HG02852 (cell line): ENCODE measurements around the gene UTS2.

ENCODE experiments used
- ATAC-seq: cut with Tn5 transposase; IDR thresholded peaks from one replicate; pipeline ENCODE4 v1.9.1; 2021; ENCODE audit warnings: mild to moderate bottlenecking, moderate library complexity; ENCODE audit not compliant: unreplicated experiment

UTS2 gene

DNA sequence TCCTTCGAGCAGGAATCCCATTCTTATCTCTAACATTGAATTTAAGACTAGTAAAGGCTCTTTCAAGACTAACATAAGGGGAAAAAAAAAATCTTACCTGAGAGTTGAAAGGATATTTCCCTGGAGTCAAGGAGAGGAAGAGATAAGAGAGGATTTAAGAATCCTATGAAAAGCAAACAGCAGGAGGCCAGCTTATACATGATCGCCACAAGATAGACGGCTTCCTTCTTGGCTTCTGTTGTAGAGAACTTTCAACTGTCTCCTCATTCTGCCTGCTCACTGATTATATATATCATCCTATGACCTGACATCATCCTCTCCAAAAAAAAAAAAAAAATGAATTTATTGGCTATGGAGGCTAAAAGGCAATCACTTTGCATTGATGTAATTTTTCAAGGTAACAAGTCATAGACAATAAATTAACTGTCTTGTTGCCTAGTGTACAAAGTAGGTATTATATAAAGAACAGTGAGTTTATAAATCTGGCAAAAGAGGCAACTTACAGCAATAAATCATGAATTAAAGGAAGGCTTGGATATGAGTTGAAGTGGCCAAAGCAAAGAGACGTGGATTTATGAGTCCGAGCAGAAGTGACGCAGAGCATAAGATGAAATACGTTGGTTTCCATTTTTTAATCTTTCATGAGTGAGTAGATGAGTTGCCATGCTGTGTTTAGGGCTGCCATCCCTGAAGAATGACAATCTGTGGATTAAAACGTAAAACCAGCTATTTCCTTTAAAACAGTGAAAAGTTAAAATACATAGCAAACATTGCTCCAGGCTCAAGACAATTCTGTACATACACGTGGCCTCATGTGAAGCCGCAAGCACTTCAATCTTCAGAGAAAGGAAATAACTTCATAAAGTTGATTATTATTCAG is at the start of gene UTS2:
UTS2 (minus strand) TSS at position 262 of the 880 bp plus-strand sequence; CDS start at position 200, 62 bp downstream.
- no peak for ATAC-seq

- no peak for ATAC-seq
Measured at GRCh38 chr1:7899741-7900140, 46.9 kb upstream of the UTS2 start.

DNA sequence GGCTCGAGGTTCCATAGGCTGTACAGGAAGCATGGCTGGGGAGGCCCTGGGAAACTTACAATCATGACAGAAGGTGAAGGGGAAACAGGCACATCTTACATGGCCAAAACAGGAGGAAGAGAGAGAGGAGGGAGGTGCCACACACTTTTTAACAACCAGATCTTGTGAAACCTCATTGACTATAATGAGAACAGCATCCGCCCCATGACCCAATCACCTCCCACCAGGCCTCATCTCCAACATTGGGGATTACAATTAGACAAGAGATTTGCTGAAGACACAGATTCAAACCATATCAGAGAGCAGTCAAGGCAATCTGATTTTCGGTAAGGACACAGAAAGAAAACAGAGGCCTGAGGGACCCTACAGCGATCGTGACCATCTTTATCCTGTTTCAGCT is 46.1 kb upstream of the UTS2 start:
- ATAC-seq, result no peak

- ATAC-seq, result no peak
Measured at GRCh38 chr1:7896994-7897393, 44.1 kb upstream of the UTS2 start.

- ATAC-seq, result no peak
Measured at GRCh38 chr1:7893529-7894180, 40.8 kb upstream of the UTS2 start.

DNA sequence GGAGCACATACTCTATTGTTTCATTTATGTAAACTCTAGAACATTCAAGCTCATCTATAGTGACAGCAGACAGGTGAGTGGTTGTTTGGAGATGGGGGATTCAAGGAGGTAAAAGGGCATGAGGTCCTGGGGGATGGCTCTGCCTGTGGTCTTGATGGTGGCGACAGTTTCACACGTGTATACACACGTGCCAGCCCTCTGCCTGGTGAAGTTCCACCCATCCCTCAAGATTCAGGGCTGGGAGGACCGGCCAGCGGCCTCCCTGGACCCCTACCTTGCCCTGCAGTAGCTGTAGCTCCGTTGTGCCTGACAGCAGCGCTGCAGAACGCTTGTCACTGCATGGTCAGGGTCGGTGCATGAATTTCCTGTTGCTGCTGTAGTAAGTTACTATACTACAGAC is 38.9 kb upstream of the UTS2 start:
- no peak for ATAC-seq

DNA sequence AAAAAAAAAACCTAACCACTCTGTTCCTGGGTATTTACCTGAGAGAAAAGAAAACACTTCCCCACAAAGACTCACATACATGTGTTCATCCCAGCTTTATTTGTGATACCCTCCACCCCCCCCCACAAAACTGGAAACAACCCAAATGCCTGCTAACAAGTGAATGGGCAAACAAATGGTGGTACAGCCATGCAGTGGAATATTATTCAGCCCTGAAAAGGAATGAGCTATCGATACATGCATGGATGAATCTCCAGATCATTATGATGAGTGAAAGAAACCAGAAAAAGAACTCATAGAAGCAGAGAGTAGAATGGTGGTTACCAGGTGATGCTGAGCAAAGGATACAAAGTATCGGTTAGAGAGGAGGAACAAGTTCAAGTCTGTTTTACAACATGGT is 38.0 kb upstream of the UTS2 start:
- no peak for ATAC-seq

GRCh38 chr1:7888248-7889081 is 35.6 kb upstream of the UTS2 start:
- ATAC-seq, result no peak

- no peak for ATAC-seq
Measured at GRCh38 chr1:7886405-7886745, 33.5 kb upstream of the UTS2 start.

GRCh38 chr1:7885513-7886404 is 32.9 kb upstream of the UTS2 start:
- ATAC-seq, result no peak

DNA sequence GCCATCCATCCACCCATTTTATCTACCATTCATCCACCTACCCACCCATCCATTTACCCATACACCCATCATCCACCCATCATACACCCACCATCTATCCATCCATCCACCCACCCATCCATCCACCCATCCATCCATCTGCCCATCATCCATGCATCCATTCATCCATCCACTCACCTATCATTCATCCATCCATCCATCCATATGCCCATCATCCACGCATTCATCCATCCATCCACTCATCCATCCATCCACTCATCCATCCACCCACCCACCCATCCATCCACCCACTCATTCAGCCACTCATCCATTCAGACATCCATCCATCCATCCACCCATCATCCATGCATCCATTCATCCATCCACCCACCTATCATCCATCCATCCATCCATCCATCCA is 31.9 kb upstream of the UTS2 start:
- no peak for ATAC-seq

DNA sequence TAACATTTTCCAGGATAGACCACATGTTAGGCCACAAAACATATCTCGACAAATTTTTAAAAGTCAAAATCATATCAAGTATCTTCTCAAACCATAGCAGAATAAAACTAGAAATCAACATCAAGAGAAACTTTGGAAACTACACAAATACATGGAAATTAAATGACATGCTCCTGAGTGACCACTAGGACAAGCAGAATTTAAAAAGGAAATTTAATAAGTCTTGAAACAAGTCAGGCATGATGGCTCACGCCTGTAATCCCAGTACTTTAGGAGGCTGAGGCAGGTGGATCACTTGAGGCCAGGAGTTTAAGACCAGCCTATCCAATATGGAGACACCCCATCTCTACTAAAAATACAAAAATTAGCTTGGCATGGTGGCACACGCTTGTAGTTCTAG is 26.4 kb upstream of the UTS2 start:
- no peak for ATAC-seq

GRCh38 chr1:7878027-7878426 is 25.2 kb upstream of the UTS2 start:
- no peak for ATAC-seq

DNA sequence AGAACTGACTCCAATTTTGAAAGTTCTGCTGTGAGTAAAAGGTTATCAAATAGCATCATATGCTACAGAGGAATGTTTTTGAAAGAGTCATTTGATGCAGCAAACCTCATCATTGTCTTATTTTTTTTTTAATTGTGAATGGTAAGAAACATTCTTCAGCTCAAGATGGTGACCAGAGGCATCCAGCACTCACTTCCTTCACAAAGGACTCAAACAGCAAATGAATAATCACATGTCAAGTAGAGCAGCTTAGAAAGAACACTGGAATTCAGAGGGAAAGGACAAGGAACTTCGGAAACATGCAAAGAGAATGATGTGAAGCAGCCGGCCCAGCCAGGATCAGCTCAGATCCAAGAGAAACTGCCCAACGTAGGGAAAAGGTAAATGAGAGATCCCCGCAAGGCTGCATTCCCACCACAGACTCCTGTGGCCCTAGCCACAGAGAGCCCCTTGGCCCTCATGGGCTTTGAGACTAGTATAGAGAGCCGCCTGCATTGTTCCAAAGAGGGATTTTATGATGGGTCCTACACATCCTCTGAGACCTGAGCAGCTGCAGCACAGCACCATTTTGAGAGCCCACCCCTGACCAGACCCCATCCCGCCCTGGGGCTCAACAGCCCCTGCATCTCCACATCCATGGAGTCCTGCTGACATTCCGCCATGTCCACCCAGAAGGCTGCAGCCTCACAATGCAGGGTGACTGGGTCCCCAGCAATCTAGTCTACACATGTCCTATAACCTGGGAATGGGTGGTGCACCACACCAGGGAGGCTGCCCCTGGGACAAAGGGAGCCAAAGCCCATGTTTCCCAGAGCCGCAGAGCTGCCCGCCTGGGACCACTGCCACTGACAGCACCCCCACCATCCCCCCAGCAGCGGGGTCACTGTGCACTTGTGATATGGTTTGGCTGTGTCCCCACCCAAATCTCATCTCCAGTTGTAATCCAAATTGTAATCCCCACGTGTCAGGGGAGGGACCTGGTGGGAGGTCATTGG is 21.2 kb upstream of the UTS2 start:
- no peak for ATAC-seq

DNA sequence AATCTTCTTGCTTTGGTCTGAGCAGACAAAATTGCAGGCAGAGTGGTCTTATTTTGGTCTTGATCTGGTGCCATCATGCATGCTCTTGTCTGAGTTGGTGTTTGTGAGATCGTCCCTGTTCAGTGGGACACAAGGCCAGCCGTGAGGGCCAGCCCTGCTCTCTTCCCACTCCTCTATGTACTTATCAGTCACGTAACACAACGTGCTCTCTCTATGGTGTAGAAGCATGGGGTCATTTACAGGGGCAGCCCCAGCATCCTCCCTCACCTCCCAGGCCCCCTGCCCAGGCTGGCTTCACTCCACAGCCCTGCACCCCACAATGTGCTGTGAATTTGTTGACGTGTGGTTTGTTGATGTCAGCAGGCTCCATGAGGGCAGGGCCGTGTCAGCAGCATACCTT is 18.3 kb upstream of the UTS2 start:
- ATAC-seq, result no peak

DNA sequence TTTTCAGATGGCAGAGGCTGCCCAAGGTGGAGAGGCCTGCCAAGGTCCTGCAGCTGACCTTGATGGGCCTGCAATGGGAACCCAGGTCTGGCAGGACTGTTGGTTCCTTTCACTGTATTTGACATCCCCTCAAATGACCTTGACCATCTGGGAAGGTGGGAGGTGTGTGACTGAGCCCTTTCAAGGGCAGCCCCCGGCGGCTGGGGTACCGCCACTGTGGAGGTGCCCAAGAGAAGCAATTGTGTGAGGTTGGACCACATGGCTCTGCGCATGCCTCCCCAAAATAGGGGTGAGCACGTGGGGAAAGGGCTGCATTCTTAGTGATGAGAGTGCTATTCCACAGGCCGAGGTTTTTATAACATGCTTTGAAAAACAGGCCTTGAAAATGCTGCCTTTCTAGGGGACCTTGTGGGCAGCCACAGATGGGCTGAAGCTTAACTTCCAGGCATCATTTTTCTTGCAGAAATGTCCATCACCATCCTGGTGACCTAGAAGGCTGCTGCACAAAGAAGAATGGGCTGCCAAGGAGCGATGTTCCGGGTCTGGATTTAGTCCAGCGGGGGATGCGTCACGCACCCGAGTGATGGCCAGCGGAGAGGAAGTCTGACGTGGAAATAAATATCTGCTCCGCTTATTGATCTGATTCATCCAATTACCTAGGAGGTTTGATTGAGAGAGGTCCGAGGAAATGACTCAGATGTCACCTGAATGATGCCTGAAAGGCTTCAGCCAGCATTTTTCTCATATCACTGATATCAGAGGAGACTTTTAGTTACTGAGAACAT is 16.5 kb upstream of the UTS2 start:
- ATAC-seq, result no peak

DNA sequence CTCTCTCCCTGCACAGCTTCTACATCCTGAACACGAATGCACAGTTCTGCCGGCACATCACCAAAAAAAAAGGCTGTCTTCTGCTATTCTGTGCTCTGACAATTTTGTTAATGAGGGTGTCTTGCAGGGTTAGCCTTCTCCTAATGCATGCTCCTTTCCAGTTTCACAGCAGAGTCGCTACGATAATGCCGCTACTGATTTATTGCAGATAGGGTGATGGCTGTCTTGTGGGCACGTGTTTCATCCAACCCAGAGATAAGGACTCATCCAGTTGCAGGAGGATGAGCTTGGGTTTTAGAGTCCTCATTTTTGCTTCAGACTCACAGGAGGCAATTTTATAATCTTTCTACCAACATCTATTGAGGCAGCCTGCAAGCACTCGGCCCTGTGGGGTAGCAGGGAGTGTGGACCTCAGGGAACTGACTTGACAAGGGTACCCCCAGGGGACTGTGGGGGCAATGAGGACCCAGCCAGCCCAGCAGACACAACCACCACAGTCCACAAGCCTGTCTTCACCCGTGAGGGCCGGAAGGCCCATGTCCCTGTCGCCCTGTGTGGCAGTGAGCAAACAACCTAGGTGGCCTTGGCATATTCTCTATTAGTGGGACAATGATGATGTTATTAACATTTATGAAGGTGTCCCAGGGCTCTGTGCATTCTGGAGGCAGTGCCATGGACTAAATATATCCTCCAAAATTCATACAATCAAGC is 15.4 kb upstream of the UTS2 start:
- no peak for ATAC-seq

DNA sequence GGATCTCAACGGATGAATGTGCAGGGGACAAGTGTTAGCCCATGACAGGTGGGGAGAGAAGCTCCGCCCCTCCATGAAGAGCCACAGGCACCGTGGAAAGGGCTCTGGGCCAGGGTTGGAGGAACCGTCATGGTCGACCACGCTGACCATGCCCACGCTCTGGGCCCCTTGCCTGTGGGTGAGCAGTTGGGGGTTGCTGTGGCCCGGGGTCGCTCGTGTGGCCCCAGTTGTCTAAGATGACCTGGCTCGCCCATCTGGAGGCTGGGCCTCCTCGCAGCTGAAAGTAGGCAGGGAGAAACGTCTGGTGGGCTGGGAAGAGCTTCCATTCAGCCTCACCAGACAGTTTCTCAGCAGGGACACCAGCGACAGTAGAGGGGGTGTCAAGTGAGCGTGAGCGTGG is 13.1 kb upstream of the UTS2 start:
- ATAC-seq, result no peak
